HG02852 (cell line): ENCODE data around the gene ARSG.

Experiments
- ATAC-seq: cut with Tn5 transposase; IDR thresholded peaks from one replicate; pipeline ENCODE4 v1.9.1; 2021; ENCODE audit warnings: mild to moderate bottlenecking, moderate library complexity; ENCODE audit not compliant: unreplicated experiment

ARSG gene

DNA sequence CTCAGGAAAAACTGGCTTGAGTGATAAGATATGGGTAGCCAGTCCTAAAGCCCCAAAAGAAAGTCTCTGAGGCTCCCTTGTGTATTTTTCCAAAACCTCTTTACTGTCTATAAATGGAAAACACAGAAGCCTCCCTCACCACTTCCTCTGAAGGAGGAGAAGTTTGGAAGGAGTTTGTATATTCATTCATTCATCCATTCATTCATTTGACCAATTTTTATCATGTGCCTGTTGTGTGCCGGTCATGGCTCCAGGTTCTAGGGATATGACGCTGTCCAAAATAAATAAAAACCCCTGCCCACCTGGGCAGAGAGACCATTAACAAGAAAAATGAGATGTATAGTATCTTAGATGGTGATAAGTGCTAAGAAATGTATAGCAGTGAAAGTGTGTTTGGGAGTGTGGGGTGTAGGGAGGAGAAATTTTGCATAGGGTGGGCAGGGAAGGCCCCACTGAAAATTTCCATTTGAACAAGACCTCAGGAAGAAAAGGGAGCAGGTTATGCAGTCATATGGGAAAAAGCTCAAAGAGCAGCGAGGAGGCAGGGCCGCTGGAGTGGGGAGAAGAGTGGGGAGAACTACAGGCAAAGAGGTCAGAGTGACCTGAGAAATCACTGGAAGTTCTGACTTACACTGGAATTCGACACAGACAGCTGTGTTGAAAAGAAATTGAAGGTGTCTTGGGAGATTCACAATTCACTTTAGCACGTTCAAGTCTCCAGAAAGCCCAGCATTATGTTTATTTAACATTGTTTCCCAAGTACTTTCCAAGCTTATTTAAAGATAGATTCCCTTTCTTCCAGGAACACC is 172.1 kb downstream of the ARSG start:
- no peak for ATAC-seq

DNA sequence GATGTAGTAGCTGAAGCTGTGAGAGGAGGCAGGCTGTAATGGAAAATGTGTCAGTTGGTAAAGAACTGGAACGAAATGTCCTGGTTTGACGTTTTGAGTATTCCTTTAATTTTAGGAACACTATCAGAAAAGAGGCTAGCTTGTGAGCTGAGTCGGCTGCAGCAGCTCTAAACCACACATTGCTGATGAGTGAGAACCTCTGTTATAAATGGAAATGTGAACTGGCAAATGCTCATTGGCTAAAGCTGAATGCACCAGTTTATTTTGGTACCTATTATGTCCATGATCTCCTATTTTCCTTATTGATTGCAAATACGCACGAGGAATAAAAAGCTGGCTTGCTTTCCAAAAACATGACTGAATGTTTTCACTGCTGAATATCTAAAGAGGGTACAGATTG is 177.0 kb downstream of the ARSG start:
- ATAC-seq = no peak

DNA sequence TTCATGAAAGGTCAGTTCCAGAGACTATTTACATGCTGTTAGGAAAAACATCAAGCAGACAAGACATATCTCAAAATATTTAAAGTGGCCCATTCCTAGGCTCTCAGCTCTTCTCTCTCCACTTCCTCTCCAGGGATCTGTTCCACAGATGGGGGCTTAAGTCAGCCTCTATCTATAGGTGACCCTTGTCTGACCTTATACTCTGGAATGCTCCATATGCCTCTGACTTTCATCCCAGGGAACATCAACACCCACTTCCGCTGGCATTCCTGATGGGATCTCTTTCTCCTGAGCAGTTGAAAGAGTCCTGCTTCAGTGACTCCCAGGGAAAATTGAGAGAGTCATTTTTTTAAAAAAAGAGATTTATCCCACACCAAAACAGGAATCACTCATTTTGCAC is 177.5 kb downstream of the ARSG start:
- ATAC-seq = no peak
